K562 (cell line): ENCODE data around the gene SIGMAR1. TPM values are rescaled to one million over a fixed set of nuclear protein-coding genes. Genes with fewer than 3 reads are reported as not detected.
A peak's percentile ranks its signal among the peaks of the same experiment; 100 is the strongest.

ENCODE experiments used
- ATAC-seq: fragments of 200-7000 bp; cut with Tn5 transposase; 3 replicates; pipeline ENCODE4 v1.9.1; 2020; ENCODE audit warnings: moderate library complexity
- BruUV-seq: library from RNA; stranded (reverse); fragments of 400-500 nt; replicated peaks from 2 replicates; lab custom pipeline; 2021; lab: Mats Ljungman, UMichigan
- CTCF ChIA-PET: fragments of 300-600 bp; formaldehyde crosslinking; extraction: SDS; loops from one replicate; lab custom pipeline; 2021; ENCODE audit warnings: low intra/inter-chr PET ratio; lab: Yijun Ruan, JAX
- POLR2A ChIA-PET: fragments of 300-600, 350-650 bp; sonication (Branson Sonifier 250); formaldehyde crosslinking; extraction: SDS; loops from one replicate; lab custom pipeline; 2021; ENCODE audit warnings: antibody characterized with exemption, inconsistent platforms; lab: Yijun Ruan, JAX
- DNase-seq, 4 experiments: peaks; one replicate each; pipeline versions ENCODE4 v3.0.0 to v3.0.0-alpha.2; 2011 to 2018; ENCODE audit warnings: low spot score in 3 of 4, mixed read lengths in 3 of 4; ENCODE audit errors: extremely low read depth in 1 of 4
- FAIRE-seq: peaks from 2 replicates; lab custom pipeline; 2011; peaks lifted over from hg19 to GRCh38; lab: Jason Lieb, UNC
- H2AFZ ChIP-seq: 2 replicates; pipeline ENCODE4 v1.6.0; 2011; ENCODE audit warnings: low read depth, low read length, control low read depth, inconsistent platforms
- H3K27ac ChIP-seq: fragments of 200-600 bp; 3 replicates; pipeline ENCODE4 v1.8.0; 2011; ENCODE audit warnings: low read depth, mild to moderate bottlenecking, control low read depth, inconsistent platforms, low read length, moderate library complexity, mixed read lengths; ENCODE audit errors: extremely low read depth
- H3K27me3 ChIP-seq, 2 experiments: fragments of 300-600 bp in 1 of 2; 2 replicates in 1 of 2; 3 replicates in 1 of 2; pipeline versions ENCODE4 v1.6.0 to v1.8.0; 2011; ENCODE audit warnings: inconsistent platforms in 2 of 2, low read length in 2 of 2, mild to moderate bottlenecking in 1 of 2, mixed read lengths in 1 of 2, moderate library complexity in 1 of 2; ENCODE audit not compliant: control insufficient read depth in 2 of 2, insufficient read depth in 2 of 2
- H3K36me3 ChIP-seq: fragments of 300-600 bp; 3 replicates; pipeline ENCODE4 v1.8.0; 2011; ENCODE audit warnings: mild to moderate bottlenecking, low read length, inconsistent platforms; ENCODE audit not compliant: control insufficient read depth, insufficient read depth
- H3K4me1 ChIP-seq, 2 experiments: fragments of 200-600 bp in 1 of 2; replicated peaks in 1 of 2; 2 replicates in 1 of 2; 3 replicates in 1 of 2; pipeline versions ENCODE4 v1.5.1 to v1.8.0; 2011; ENCODE audit warnings: inconsistent platforms in 2 of 2, low read length in 2 of 2, mild to moderate bottlenecking in 1 of 2, mixed read lengths in 1 of 2, moderate library complexity in 1 of 2; ENCODE audit not compliant: control insufficient read depth in 2 of 2, insufficient read depth in 2 of 2
- H3K4me2 ChIP-seq: 2 replicates; pipeline ENCODE4 v1.6.1; 2011; ENCODE audit warnings: low read length, control low read depth, inconsistent platforms, mixed read lengths; ENCODE audit not compliant: insufficient read depth
- H3K4me3 ChIP-seq: fragments of 200-600 bp; sonication (generic), shearing (Covaris generic); 2 replicates; pipeline ENCODE4 v1.5.1; 2016; ENCODE audit warnings: control low read depth, inconsistent platforms
- H3K79me2 ChIP-seq: fragments of 200-600 bp; 3 replicates; pipeline ENCODE4 v1.8.0; 2011; ENCODE audit warnings: low read length, inconsistent platforms; ENCODE audit not compliant: control insufficient read depth, insufficient read depth
- H3K9ac ChIP-seq, 2 experiments: 2 replicates each; pipeline versions ENCODE4 v1.6.0 to v1.6.1; 2011; ENCODE audit warnings: low read depth in 2 of 2, low read length in 2 of 2, control low read depth in 1 of 2, inconsistent platforms in 1 of 2, mild to moderate bottlenecking in 1 of 2, mixed read lengths in 1 of 2; ENCODE audit not compliant: insufficient read depth in 1 of 2
- H3K9me1 ChIP-seq: one replicate; pipeline ENCODE4 v1.6.0; 2011; ENCODE audit warnings: inconsistent platforms, mild to moderate bottlenecking, low read length, moderate library complexity; ENCODE audit not compliant: control insufficient read depth, insufficient read depth
- H3K9me3 ChIP-seq: replicated peaks from 2 replicates; pipeline ENCODE4 v1.5.1; 2011; ENCODE audit warnings: low read depth, low read length, inconsistent platforms; ENCODE audit not compliant: control insufficient read depth, insufficient read depth
- H4K20me1 ChIP-seq: replicated peaks from 2 replicates; pipeline ENCODE4 v1.6.1; 2011; ENCODE audit warnings: low read length, inconsistent platforms, mixed read lengths; ENCODE audit not compliant: control insufficient read depth, insufficient read depth
- CREB3L1 ChIP-seq: fragments of 450-650 bp; IDR thresholded peaks from 2 replicates; pipeline ENCODE4 v1.6.1; 2014; ENCODE audit warnings: low read depth, mild to moderate bottlenecking, moderate library complexity, borderline replicate concordance
- FOXJ2 ChIP-seq: fragments of 200-800 bp; sonication (Bioruptor generic); IDR thresholded peaks from 2 replicates; pipeline ENCODE4 v1.6.1; 2016; ENCODE audit warnings: missing genetic modification characterization, missing compliant biosample characterization
- NFE2 ChIP-seq: IDR thresholded peaks from 2 replicates; pipeline ENCODE4 v1.6.1; 2014; ENCODE audit warnings: antibody characterized with exemption, low read depth
- PHF21A ChIP-seq: fragments of 450-650 bp; IDR thresholded peaks from 2 replicates; pipeline ENCODE4 v1.6.1; 2017; ENCODE audit warnings: low read depth, borderline replicate concordance
- PTBP1 ChIP-seq: fragments of 200-400 bp; formaldehyde crosslinking; IDR thresholded peaks from 2 replicates; pipeline ENCODE4 v1.6.1; 2017; ENCODE audit warnings: low read depth, low read length
- RFX5 ChIP-seq: IDR thresholded peaks from 2 replicates; pipeline ENCODE4 v1.6.1; 2011; ENCODE audit warnings: low read depth, mild to moderate bottlenecking, improper control_type of control experiment, low read length
- ZBTB34 ChIP-seq: fragments of 250-450 bp; sonication (Bioruptor Pico); IDR thresholded peaks from 2 replicates; pipeline ENCODE4 v1.8.0; 2021; ENCODE audit warnings: mild to moderate bottlenecking, moderate library complexity
- in situ Hi-C: fragments of 300-500 bp; cut with MboI; formaldehyde crosslinking; loops from 4 replicates; pipeline ENCODE4 v1.15.0; 2018; ENCODE audit warnings: inconsistent platforms, mixed read lengths
- intact Hi-C: fragments of 100-400 bp; cut with micrococcal nuclease; formaldehyde crosslinking; loops from 2 replicates; pipeline ENCODE4 v1.14.2; 2022
- polyA plus RNA-seq, 8 experiments: library from polyadenylated mRNA; depleted of rRNA in 4 of 8; stranded (reverse) in 5 of 8; unstranded in 3 of 8; fragments of >200 nt; fragmentation: Nextera tagmentation in 2 of 8; fragmentation: Illumina TruSeq in 1 of 8; extraction: Ambion mirVana in 2 of 8; extraction: Trizol in 1 of 8; gene quantifications; 2 replicates each; pipeline versions ENCODE4 v1.2.1 to v1.2.3, GENCODE V29; 2011 to 2014; ENCODE audit warnings: inconsistent platforms in 1 of 8, missing spikeins in 1 of 8
- total RNA-seq, 7 experiments: library from RNA; depleted of rRNA in 6 of 7; stranded (reverse); fragments of >200 nt in 6 of 7; fragmentation: Illumina TruSeq in 2 of 7; extraction: Trizol in 2 of 7; gene quantifications; 2 replicates each; pipeline versions ENCODE4 v1.2.1 to v1.2.3, GENCODE V29; 2011 to 2021; ENCODE audit warnings: low replicate concordance in 1 of 7

SIGMAR1 gene
- total and polyA plus RNA-seq, 9 of the 15 experiments (the other 6 are each of a cell fraction or from before 2014, with no cell fraction given) = 6.9 to 80.0 (median 35.2) TPM

- H3K27ac ChIP-seq = no peak overlapping the region
- 0 out of 2 replicates have a peak, but pooled peaks cover 4% of the 10 kb centered on the region for H4K20me1 ChIP-seq
- H3K79me2 ChIP-seq = peaks cover 26% of the 10 kb centered on the region
- no peak overlapping the region for H3K4me3 ChIP-seq
- intact Hi-C loops = no loop called here
- H3K36me3 ChIP-seq = peaks cover 8% of the 10 kb centered on the region; the same call in 2 of the 3 replicates
- FAIRE-seq = no peak
- TF ChIP-seq PTBP1 (no peak), FOXJ2 (tag) (peak; percentile 59; the same call in 1 of the 2 replicates), NFE2 (no peak), CREB3L1 (no peak), ZBTB34 (CRISPR knock-in tag) (no peak), PHF21A (no peak), RFX5 (no peak)
- CTCF ChIA-PET = no interaction called here
- no peak overlapping the region for H3K9ac ChIP-seq
- H3K27me3 ChIP-seq = no peaks in the 10 kb centered on the region
- POLR2A ChIA-PET = interaction anchor here (0.7 to 1.1 kb wide), 2 partner anchors 11 to 12 kb away, joined by 3 to 5 read pairs; partner anchors contain the start of gene IL11RA
- ATAC-seq = no peak
- H3K4me2 ChIP-seq = no peak overlapping the region
- H2AFZ ChIP-seq = no peak overlapping the region
- no peaks in the 10 kb centered on the region for H3K9me3 ChIP-seq
- no peak for DNase-seq
- H3K4me1 ChIP-seq = peaks cover 18 to 20% of the 10 kb centered on the region in 2 experiments
- no TSS peak for BruUV-seq
- peaks cover 2% of the 10 kb centered on the region for H3K9me1 ChIP-seq
- in situ Hi-C loops = no loop called here
Observed at GRCh38 chr9:34663303-34663605, 25.7 kb upstream of the SIGMAR1 start.
